Activated T-cell treated with anti-CD3 and anti-CD28 coated beads for 1 hour (primary cell): ENCODE measurements around the gene ARHGAP18.

Experiments used
- DNase-seq: peaks from one replicate; pipeline ENCODE4 v3.0.0-alpha.2; 2020; ENCODE audit warnings: low read depth

The ARHGAP18 gene

DNA sequence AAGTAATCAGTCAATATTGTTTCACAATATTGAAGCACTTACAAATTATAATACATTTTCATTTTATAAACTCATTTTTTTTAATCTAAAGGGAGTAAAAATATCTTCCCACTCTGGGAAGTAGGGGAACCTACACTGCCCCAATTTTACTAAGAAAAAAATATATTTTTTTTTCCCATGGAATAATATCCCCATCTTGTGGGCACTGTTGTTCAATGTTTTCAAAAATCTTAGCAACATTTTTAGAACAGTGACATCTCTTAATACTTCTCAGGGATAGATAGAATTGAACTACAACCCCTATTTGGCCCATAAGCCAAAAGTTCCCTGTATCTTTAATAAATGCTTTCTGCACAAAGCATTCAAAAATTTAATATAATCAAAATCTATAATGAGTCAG lies 42.9 kb downstream of the ARHGAP18 start:
- DNase-seq = no peak

DNA sequence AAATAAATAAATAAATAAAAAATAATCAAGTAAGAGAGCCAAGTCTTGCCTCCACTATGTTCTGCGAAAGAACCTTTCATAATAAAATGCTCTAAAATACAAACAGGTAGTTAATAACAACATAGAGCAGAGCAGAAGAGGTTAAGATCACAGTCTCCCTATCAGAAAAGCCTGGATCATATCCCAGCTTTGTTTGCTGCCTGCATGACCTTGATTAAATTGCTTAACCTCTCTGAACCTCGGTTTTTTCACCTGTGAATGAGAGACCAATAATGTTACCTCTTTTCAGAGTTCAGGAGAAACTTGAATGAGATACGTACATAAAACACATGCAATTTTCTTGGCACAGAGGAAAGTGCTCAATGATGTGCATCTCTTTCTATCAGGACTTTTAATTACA lies 44.4 kb downstream of the ARHGAP18 start:
- no peak for DNase-seq

DNA sequence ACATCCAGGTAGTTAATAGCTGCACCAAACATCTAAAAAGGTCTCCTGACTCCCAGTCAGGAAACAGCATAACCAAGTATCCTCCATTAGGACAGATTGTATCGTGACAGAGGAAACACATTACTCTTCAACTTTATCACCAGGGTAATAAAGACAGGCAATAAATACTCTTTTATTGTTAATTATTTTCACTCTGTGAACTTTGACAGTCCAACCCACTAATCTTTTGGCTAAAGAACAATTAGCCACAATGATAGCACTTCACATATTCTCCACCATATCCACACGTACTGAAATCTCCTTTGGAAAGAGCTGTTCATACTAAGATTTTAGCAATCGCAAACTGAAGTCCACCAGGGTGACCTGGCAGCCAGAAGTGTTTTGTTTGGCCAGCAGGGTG lies 46.4 kb downstream of the ARHGAP18 start:
- DNase-seq = no peak

DNA sequence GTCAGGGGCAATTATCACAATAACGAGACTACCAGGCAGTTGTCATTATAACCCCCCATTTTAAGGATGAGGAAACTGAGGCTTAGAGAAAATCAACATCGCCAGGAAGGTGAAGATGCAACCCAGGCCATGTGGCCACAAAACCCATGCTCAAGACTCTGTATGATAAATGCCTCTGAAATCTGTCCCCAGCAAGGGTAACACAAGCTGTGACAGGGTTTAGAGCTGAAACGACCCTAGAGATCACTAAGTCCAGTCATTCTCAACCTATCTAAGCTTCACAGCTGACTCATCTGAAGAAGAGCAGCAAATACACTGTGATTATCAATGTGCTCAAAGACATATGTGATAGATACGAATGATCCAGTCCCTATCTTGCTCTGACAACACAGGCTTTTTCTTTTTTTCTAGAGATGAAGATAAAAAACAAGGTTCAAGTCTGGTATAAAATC lies 47.0 kb downstream of the ARHGAP18 start:
- DNase-seq = no peak

DNA sequence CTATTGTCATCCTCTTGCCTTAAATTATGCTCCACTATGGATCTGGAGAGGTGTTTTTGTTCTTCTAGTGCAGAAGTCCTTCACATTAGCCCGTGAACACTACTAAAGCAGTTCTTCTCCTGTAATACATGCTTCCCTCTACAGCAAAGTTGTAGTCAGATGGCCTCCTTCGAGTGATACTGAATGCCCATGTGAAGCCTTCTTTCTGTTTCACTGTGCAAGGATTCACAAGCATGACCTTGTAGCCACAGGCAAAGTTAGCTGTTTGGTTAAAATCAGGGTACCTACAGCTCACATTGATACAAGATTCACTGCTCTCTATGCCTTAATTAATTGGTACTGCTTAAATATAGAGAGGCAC lies 47.6 kb downstream of the ARHGAP18 start:
- DNase-seq = no peak

DNA sequence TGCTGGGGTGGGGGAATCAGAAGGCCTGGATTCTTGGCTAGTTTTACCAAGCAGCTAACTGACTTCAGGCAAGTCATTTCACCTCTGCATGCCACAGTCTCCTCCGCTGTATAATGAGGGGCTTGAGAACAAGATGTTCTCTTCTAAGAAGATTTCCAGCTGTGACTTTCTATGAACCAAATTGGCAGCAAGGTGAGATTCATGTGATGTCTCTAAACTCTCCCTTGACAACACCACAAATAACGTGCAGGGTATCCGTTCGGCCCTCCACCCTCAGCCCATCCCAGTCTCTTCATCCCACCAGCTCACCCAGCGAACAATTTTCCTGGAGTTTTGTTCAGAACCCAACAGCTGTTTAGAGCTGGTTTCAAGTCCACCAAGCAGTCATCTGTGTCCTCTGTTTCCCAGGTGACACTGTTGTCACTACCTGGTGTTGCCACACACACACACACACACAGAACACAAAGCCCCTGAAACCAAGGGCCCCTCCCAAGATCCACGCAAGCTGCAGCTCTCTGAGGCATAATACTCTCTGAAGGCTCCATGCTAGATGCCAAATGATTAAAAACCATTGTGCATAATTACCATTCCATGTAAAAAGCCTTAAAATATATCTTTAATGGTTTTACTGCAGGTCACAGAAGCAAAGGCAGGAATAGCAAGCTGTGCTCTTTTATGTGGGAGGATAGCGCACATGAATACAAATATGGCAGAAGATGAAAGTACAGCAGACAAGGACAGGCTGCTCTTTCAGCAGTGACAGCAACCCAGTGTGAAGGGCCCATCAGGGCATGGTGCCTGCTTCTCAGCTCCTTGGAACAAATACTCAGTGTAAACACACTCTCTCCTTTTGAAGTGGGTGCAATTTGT lies 48.2 kb downstream of the ARHGAP18 start:
- no peak for DNase-seq

DNA sequence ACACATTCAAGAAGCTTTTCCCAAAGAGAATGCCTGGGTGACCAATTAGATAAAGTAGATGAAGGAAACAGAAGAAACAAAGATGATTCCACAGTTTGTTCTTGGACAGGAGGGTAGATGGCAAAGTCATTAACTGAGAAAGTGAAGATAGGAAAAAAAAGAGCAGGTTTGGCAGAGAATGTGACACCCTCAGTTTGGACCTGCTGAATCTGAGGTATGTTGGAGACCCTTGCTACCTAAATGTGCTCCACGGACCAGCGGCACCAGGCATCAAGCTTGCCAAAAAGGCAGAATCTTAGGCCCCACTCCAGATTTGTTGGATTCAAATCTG lies 49.7 kb downstream of the ARHGAP18 start:
- no peak for DNase-seq

DNA sequence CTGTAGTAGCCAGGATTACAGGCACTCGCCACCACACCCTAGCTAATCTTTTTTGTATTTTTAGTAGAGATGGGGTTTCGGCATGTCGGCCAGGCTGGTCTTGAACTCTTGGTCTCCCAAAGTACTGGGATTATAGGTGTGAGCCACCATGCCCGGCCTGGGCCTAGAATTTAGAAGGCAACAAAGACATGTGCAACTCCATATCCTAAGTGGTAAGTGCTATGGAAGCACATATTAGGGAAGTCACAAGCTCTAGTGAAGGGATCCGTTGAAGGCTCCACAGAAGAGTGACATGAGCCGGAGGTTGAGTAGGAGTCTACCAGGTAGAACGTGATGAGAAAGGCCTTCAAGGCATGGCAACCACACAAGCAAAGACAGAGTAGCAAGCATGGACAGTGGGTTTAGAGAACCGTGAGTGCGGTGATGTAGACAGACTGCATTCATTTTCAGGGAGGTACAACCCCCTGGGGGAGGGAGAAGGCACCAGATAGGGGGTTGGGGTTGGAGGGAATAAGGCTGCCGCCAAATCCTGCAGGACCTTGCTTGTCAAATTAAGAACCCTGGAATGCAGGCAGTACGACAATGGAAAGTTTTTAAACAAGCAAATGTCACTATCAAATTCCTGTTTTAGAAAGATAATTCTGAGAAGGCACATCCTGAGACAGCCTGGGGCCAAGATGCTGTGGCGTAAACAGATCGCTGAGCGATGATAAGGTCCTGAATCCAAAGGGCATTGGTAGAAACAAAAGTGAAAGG lies 50.2 kb downstream of the ARHGAP18 start:
- no peak for DNase-seq

DNA sequence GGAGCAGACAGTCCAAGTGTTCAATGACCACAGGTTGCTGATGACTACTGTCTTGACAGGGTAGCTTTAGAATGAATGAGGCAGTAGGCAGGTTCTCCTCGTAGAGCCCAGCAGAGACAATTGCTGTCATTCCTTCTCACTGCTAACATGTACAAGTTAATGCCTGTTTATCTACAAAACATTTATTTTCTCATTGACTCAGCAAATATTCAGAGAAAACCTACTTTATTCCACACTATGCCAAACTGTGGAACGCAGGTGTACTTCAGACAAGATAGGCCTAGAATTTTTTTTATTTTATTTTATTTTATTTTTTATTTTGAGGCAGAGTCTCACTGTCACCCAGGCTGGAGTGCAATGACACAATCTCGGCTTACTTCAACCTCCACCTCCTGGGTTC lies 50.8 kb downstream of the ARHGAP18 start:
- no peak for DNase-seq

DNA sequence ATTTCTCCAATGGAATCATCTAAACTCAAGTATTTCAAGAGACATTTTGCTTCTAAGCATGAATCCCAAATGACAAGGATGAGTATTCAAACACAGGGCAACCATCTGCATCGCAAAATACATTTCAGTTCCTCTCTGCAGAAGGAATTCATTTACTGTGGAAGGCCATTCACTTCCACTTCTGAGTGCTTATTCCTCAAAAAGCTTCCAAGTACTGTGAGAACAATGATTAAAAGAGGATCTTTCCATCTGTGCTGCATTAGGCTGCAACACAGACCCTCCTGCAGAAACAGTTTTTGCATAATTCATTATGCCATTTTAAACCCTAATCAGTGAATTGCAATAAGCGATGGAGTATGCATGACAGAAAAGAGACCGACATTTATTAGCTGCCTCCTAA lies 52.5 kb downstream of the ARHGAP18 start:
- no peak for DNase-seq

DNA sequence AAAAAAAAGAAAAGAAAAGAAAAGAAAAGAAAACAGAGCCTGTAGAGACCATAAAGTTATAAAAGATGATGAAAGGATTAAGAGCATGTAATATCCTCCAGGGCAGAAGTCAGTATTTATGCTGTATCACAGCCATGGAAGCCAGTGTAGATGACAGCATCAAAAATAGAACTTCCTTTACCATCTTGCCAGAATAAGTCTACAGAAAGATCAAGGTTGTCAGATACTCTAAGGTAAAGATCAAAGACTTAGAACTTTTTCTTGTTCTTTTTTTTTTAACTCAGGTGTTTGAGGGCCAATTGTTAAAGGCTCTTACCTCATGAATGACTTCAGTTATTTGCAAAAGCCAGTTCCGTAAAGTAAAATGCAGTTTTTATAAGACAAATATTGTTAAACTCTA lies 54.6 kb downstream of the ARHGAP18 start:
- DNase-seq = no peak

DNA sequence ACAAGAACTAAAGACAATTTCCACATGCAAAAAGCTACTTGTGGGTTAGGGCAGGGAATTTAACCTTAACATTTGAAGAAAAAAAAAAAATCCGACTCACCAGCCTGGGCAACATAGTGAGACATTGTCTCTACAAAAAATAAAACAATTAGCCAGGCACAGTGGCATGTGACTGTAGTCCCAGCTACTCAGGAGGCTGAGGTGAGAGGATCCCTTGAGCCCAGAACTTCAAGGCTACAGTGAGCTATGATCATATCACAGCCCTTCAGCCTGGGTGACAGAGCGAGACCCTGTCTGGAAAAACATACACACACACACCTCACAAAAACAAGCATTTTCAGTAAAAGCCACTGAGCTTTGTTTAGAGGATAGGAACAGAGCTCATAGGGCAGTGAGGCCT lies 56.2 kb downstream of the ARHGAP18 start:
- no peak for DNase-seq

DNA sequence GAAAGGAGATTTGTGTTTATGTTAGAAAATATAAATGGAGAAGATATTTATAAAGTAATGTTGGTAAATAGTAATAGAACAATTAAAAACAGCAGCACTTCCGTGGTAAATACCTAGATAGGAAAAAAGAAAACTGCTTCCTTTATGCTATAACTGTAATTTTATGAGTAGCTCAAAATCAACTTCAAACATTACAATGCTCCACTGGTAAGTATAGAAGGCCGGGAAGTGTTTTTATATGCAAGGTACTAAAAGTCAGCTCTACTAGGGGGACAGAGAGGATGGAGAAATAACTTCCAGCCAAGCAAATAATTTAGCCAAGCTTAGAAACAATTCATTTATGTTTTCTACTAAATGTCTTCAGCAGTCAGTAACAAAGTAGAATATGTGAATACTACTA lies 56.7 kb downstream of the ARHGAP18 start:
- no peak for DNase-seq

DNA sequence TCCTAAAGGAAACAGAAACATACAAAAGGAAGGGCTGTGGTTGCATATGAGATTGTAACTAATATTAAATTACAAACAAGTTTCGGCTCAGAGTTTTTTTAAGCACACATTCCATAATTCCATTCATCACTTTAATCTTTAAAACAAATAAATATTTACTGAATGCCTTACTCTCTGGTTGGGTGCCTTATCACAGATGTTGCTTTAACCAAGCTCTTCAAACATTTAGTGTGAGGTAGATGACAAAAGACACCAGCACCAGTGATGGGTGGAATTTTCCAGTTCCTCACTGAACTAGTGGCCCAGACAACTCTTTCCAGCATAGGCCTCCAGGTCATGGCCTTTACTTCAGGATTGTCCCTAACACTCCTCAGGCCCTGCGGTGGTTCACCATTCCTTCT lies 58.7 kb downstream of the ARHGAP18 start:
- DNase-seq = no peak

DNA sequence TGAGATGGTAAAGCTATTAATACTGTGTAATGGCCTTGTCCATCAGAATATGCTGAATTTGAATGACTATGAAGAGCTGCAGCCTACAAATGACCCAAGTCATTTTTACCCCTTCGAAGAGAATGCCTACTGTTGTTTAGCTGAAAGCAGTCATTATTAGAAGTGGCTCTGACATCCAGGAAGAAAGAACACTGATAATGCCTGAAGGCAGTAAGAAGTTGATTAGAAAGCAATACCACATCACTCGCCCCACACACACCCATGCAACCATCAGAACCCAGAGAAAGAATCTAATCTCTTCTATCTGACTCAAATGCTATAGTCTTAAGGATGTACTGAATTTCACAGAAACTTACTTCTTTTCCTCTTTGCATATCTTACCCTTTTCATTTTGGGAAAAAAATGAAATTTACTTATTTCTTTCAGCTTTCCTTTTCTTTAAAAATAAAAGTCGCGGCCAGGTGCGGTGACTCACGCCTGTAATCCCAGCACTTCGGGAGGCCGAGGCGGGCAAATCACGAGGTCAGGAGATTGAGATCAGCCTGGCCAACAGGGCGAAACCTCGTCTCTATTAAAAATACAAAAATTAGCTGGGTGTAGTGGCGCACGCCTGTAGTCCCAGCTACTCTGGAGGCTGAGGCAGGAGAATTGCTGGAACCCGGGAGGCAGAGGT lies 61.0 kb downstream of the ARHGAP18 start:
- no peak for DNase-seq

DNA sequence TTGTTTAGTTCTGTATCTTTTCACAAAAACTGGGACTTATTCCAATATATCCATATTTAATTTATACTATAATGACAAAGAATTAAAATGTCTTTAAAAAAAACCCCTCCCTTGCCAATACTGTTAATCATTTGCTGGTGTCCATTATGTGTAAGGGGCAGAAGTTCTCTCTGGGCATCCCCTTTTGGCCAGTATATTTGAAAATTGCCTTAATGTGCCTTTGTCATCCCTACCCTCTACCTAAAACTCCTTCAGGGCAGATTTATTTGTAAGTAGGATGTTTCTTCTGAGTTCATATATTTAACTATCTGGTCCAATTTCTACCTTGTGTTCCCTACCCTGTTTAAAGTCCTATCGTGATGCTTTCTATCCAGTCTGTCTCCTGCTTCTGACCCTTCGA lies 62.9 kb downstream of the ARHGAP18 start:
- DNase-seq = no peak

DNA sequence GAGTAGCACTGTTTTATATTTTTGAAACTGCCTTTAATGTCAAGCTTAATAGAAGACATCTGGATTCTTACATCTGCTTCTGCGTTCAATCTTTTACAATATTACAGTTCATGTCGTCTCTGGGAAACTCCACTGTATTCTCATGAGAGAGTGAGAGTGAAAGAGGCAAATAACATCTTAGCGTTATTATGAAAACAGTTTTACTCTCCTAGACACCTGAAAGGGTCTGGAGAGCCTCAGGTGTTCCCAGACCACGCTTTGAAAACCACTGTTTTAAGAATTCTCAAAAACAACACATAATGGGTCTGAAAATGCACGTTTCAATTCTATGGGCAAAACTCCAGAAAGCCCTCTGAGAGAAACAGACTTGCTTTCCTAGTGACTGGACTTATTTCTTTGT lies 63.3 kb downstream of the ARHGAP18 start:
- DNase-seq = no peak

DNA sequence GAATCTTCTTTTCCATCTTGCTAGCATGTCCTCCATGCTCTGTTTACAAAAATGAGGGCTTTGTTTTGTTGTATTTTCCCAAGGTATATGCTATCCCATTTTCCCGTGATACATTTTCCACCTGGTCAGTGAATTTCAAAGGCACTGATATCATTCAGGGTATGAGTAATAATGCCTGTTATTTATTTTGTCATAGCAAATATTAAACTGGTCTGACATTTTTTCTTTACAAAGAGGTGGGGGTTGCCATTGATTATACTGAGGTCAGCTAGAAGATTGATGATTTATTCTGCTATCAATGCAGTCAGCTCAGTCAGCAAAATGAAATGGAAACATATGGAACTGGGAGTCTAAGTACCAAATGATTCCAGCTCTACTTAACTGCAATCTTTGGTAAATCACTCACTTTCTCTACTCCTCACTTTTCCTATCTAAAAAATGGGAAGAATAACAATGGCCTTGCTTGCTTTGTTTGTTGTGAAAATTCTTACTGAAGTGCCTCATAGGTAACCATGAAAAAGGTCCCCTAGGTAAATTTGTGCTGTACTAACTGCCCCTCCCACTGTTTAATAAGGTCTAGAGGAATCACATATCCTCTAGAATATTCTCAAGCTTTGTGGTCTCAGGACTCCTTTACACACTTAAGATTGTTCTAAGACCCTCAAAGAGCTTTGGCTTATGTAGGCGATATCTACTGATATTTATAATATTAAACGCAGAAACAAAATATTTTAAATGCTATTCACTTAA lies 64.0 kb downstream of the ARHGAP18 start:
- no peak for DNase-seq

DNA sequence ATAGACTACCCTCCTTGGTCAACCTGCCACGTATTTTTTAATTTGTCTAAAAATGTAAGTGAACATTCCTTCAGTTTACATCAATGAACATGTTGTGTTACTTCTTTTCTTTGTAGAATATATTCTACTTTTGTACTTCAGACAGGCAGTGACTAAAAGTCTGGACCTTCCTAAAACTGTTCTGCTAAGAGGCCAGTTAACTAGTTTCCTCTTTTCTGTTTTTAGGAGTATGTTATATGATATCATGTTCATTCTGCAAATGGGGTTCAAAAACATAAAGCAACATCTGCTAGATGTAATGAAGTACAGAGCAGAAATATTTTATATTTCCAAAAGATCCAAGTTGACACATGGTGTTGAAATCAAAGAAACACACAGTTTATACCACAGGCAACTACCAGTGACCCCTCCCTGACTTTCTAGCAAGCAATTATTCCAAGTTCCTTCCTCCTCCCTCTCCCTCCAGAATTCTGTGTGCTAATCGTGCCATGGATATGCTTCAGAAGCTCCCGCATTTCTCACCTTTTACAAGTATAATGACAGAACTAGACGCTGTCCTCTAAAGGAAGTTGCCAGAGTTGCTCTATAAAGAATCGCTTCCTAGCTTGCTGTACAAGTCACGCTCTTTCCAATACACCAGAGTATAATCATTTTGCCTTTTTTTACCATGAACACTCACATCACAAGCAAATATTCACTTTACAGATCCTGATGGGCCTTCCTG lies 64.7 kb downstream of the ARHGAP18 start:
- DNase-seq = no peak

DNA sequence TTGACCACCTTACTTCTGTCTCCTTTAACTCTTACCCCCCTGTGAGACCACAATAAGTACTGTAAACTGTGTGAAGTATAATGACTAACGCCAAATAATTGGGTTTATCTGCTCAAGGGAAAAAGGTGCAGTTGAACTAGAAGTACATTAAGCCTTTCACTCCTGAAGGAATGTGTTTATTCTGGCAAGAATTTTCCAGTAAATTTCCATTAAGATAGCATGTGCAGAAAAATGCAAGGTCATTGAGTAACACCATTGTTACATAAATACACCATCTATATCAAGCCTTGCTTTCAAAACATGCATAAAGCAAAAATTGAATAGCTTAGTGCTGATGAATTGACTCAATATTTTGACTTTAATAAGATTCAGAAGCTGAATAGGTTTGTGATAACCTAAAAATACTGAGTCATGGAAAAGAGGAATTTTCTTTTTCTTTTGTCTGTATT lies 65.4 kb downstream of the ARHGAP18 start:
- no peak for DNase-seq

DNA sequence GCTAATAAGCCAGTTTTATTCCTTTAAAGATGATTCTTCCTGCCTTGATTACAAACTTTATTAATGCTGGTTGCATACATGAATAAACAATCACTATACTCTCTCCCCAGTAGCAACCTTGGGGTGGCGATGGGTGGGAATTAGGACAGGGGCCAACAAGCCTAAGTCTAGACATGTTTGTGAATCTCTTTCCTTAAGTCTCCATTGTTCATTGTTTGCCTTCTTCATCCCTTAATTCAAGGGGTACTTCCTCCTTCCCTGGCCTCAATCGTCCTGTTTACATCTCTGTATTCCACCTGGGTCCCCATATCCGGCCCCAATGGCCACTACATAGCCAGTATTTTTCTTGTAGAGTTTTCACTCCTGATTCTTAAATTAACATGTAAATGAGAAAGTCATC lies 66.0 kb downstream of the ARHGAP18 start:
- DNase-seq = no peak

DNA sequence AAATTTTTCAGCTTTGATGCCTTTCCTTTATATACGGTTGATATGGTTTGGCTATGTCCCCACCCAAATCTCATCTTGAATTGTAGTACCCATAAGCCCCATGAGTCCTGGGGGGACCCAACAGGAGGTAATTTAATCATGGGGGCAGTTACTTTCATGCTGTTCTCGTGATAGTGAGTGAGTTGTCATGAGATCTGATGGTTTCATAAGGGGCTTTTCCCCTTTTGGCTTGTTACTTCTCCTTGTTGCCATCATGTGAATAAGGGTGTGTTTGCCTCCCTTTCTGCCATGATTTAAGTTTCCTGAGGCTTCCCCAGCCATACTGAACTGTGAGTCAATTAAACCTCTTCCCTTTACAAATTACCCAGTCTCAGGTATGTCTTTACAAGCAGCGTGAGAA lies 66.8 kb downstream of the ARHGAP18 start:
- no peak for DNase-seq
